NCI-H2107 (cell line): Measurements from ENCODE around the gene MAGEC3.

Experiments used
- DNase-seq: peaks from one replicate; lab custom pipeline; 2025; lab: John Stamatoyannopoulos, UW

MAGEC3 gene

DNA sequence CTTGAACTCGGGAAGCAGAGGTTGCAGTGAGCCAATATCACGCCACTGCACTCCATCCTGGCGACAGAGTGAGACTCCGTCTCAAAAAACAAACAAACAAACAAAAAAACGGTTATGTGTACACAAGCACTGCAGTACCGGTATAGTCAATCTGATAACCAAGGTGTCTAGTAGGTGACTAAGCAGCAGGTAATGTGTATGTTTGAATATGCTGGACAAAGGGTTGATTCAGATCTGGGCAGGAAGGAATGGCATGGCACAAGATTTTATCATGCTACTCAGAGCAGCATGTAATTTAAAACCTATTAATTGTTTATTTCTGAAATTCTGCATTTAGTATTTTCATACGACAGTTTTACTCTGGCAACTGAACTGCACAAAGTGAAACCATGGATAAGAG is 107.3 kb downstream of the MAGEC3 start:
- no peak for DNase-seq

DNA sequence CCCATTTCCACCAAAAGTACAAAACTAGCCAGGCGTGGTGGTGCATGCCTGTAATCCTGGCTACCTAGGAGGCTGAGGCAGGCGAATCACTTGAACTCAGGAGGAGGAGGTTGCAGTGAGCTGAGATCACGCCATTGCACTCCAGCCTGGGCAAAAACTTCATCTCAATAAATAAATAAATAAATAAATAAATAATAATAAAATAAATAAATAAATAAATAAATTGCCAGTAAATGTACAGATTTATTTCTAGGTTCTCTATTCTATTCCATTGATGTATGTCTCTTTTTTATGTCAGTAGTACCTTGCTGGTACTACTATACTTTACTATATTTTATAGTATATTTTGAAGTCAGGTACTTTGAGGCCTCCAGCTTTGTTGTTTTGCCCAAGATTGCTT is 109.2 kb downstream of the MAGEC3 start:
- DNase-seq = no peak
